HEK293 (cell line): ENCODE data around the gene ZMYND10.

Experiments used
- CTCF ChIA-PET: fragments of 350-600 bp; formaldehyde crosslinking; extraction: SDS; loops from one replicate; lab custom pipeline; 2021; ENCODE audit warnings: antibody characterized with exemption; lab: Yijun Ruan, JAX
- POLR2A ChIA-PET: fragments of 300-600 bp; formaldehyde crosslinking; extraction: SDS; loops from one replicate; lab custom pipeline; 2020; ENCODE audit warnings: antibody characterized with exemption, inconsistent platforms; lab: Yijun Ruan, JAX
- H3K27ac ChIP-seq: fragments of 200-500 bp; sonication (Bioruptor generic); 2 replicates; pipeline ENCODE4 v1.5.1; 2014; ENCODE audit warnings: low read depth, low read length, control low read depth, inconsistent platforms; ENCODE audit errors: extremely low read depth
- H3K36me3 ChIP-seq, 2 experiments: fragments of 200-500 bp in 1 of 2; sonication (Bioruptor generic) in 1 of 2; 1 replicate in 1 of 2; 2 replicates in 1 of 2; pipeline ENCODE4 v1.5.1; 2014 to 2017; ENCODE audit warnings: inconsistent platforms in 2 of 2, low read length in 2 of 2; ENCODE audit not compliant: control insufficient read depth in 2 of 2, insufficient read depth in 1 of 2
- H3K4me1 ChIP-seq: fragments of 200-500 bp; sonication (Bioruptor generic); 2 replicates; pipeline ENCODE4 v1.5.1; 2014; ENCODE audit warnings: mild to moderate bottlenecking, low read length, inconsistent platforms; ENCODE audit not compliant: control insufficient read depth, insufficient read depth
- H3K4me3 ChIP-seq: 2 replicates; pipeline ENCODE4 v1.5.1; 2011; ENCODE audit warnings: low read depth, mild to moderate bottlenecking, control low read depth, low read length, moderate library complexity
- H3K9me3 ChIP-seq: fragments of 200-500 bp; sonication (Bioruptor generic); 2 replicates; pipeline ENCODE4 v1.5.1; 2014; ENCODE audit warnings: low read depth, low read length, inconsistent platforms; ENCODE audit not compliant: control insufficient read depth, insufficient read depth
- FEZF1 ChIP-seq: fragments of 450-650 bp; formaldehyde crosslinking; IDR thresholded peaks from 2 replicates; pipeline ENCODE4 v1.5.1; 2016; ENCODE audit warnings: missing biosample characterization, missing genetic modification characterization
- GLI2 ChIP-seq: fragments of 450-650 bp; formaldehyde crosslinking; IDR thresholded peaks from 2 replicates; pipeline ENCODE4; 2017; ENCODE audit warnings: missing biosample characterization, missing genetic modification characterization, low read depth, borderline replicate concordance
- KLF16 ChIP-seq: fragments of 450-650 bp; formaldehyde crosslinking; IDR thresholded peaks from 2 replicates; pipeline ENCODE4 v1.5.1; 2017; ENCODE audit warnings: missing biosample characterization, missing genetic modification characterization
- SCRT1 ChIP-seq: fragments of 450-650 bp; formaldehyde crosslinking; IDR thresholded peaks from 2 replicates; pipeline ENCODE4 v1.5.1; 2016; ENCODE audit warnings: missing biosample characterization, missing genetic modification characterization, borderline replicate concordance
- ZBTB21 ChIP-seq: fragments of 450-650 bp; formaldehyde crosslinking; IDR thresholded peaks from 2 replicates; pipeline ENCODE4 v1.5.1; 2017; ENCODE audit warnings: missing biosample characterization, missing genetic modification characterization
- ZFHX2 ChIP-seq: fragments of 450-650 bp; formaldehyde crosslinking; conservative IDR thresholded peaks from 2 replicates; pipeline ENCODE4 v1.5.1; 2016; ENCODE audit warnings: missing biosample characterization, missing genetic modification characterization
- ZIC2 ChIP-seq: fragments of 450-650 bp; formaldehyde crosslinking; IDR thresholded peaks from 2 replicates; pipeline ENCODE4 v1.5.1; 2016; ENCODE audit warnings: missing biosample characterization, missing genetic modification characterization
- ZNF146 ChIP-seq: fragments of 450-650 bp; formaldehyde crosslinking; IDR thresholded peaks from 2 replicates; pipeline ENCODE4 v1.5.1; 2016; ENCODE audit warnings: missing biosample characterization, missing genetic modification characterization
- ZNF211 ChIP-seq: fragments of 450-650 bp; formaldehyde crosslinking; IDR thresholded peaks from 2 replicates; pipeline ENCODE4 v1.5.1; 2016; ENCODE audit warnings: low read depth, missing biosample characterization, missing genetic modification characterization
- ZNF214 ChIP-seq: fragments of 450-650 bp; formaldehyde crosslinking; IDR thresholded peaks from 2 replicates; pipeline ENCODE4 v1.5.1; 2017; ENCODE audit warnings: missing biosample characterization, mild to moderate bottlenecking, missing genetic modification characterization, borderline replicate concordance
- ZNF23 ChIP-seq: fragments of 450-650 bp; formaldehyde crosslinking; IDR thresholded peaks from 2 replicates; pipeline ENCODE4 v1.5.1; 2016; ENCODE audit warnings: missing biosample characterization, missing genetic modification characterization, borderline replicate concordance
- ZNF341 ChIP-seq: fragments of 450-650 bp; formaldehyde crosslinking; IDR thresholded peaks from 2 replicates; pipeline ENCODE4; 2016; ENCODE audit warnings: low read depth, missing biosample characterization, missing genetic modification characterization
- ZNF48 ChIP-seq: fragments of 450-650 bp; formaldehyde crosslinking; IDR thresholded peaks from 2 replicates; pipeline ENCODE4 v1.5.1; 2016; ENCODE audit warnings: missing biosample characterization, missing genetic modification characterization
- ZNF544 ChIP-seq: fragments of 450-650 bp; formaldehyde crosslinking; IDR thresholded peaks from 2 replicates; pipeline ENCODE4 v1.5.0; 2017; ENCODE audit warnings: missing biosample characterization, missing genetic modification characterization
- ZNF558 ChIP-seq: fragments of 450-650 bp; formaldehyde crosslinking; IDR thresholded peaks from 2 replicates; pipeline ENCODE4 v1.5.1; 2016; ENCODE audit warnings: missing biosample characterization, missing genetic modification characterization
- TF ChIP-seq, protein P1 (sequence below): fragments of 450-650 bp; formaldehyde crosslinking; IDR thresholded peaks from 2 replicates; pipeline ENCODE4 v1.5.1; 2016; ENCODE audit warnings: missing biosample characterization, missing genetic modification characterization, low read depth
- TF ChIP-seq, protein P2 (sequence below): fragments of 450-650 bp; formaldehyde crosslinking; IDR thresholded peaks from 2 replicates; pipeline ENCODE4 v1.5.1; 2016; ENCODE audit warnings: missing biosample characterization, missing genetic modification characterization
- TF ChIP-seq, protein P3 (sequence below): fragments of 450-650 bp; formaldehyde crosslinking; IDR thresholded peaks from 2 replicates; pipeline ENCODE4 v1.5.1; 2017; ENCODE audit warnings: missing biosample characterization, missing genetic modification characterization

Gene ZMYND10

DNA sequence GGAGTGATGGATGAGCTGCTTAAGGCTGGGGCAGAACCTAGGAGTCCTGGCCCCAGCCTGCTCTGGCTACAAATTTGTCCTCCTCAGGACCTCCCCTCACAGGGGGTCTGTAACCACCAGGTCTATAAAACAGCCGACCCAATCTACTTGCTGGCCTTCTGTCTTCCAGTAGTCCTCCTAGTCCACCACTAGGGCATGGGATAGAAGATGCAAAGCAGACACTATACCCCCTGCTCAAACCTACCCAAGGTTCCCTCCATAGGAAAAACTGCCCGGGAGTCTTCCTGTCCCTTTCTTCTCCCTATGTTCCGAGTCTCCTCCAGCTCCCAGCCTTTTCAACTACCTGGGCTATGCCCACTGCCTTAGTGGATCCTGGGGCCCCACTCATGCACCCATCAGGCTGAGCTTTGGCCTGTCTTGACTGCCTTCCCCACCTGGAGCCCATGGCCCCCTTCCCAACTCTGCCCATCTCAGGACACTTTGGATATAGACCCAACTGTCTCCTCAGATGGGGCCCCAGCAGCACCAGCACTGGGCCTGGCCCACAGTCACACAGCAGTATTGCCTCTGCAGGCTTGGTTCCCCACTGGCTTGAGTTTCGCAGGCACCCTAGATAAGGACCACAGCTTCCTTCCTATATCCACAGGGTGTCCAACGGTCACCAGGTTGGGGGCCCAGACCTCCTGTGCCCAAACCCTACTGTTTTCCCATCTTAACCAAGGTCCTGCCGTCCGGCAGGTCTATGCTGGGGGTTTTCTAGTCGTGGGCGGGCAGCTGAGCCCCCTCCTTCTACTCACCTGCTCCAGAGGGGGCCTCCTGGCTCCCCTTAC is 47.4 kb downstream of the ZMYND10 start:
- peaks cover 0 to 4% of the 10 kb centered on the region in 2 experiments; a peak in 1 of 3 replicates for H3K36me3 ChIP-seq
- ChIA-PET POLR2A (interaction anchor here (1.4 to 2.2 kb wide), 4 partner anchors 19 to 39 kb away, joined by 11 to 34 read pairs (median 14); partner anchors contain the start of gene TUSC2), CTCF (interaction anchor here (0.6 to 2.0 kb wide), 8 partner anchors 19 to 88 kb away, joined by 3 to 7 read pairs (median 4); partner anchors contain the start of gene HYAL2)
- TF ChIP-seq GLI2: no peak
- TF ChIP-seq ZIC2 (tag by site-specific recombination): peak; percentile 92
- TF ChIP-seq, protein P1, sequence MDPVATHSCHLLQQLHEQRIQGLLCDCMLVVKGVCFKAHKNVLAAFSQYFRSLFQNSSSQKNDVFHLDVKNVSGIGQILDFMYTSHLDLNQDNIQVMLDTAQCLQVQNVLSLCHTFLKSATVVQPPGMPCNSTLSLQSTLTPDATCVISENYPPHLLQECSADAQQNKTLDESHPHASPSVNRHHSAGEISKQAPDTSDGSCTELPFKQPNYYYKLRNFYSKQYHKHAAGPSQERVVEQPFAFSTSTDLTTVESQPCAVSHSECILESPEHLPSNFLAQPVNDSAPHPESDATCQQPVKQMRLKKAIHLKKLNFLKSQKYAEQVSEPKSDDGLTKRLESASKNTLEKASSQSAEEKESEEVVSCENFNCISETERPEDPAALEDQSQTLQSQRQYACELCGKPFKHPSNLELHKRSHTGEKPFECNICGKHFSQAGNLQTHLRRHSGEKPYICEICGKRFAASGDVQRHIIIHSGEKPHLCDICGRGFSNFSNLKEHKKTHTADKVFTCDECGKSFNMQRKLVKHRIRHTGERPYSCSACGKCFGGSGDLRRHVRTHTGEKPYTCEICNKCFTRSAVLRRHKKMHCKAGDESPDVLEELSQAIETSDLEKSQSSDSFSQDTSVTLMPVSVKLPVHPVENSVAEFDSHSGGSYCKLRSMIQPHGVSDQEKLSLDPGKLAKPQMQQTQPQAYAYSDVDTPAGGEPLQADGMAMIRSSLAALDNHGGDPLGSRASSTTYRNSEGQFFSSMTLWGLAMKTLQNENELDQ (tag by site-specific recombination): no peak
- no peak for TF ChIP-seq SCRT1 (tag by site-specific recombination)
- no peak for TF ChIP-seq ZNF23 (tag by site-specific recombination)
- no peak for TF ChIP-seq ZNF214 (tag by site-specific recombination)
- H3K4me3 ChIP-seq: peak overlapping the region; percentile 69
- no peaks in the 10 kb centered on the region for H3K9me3 ChIP-seq
- no peaks in the 10 kb centered on the region for H3K4me1 ChIP-seq
- no peak overlapping the region for H3K27ac ChIP-seq

DNA sequence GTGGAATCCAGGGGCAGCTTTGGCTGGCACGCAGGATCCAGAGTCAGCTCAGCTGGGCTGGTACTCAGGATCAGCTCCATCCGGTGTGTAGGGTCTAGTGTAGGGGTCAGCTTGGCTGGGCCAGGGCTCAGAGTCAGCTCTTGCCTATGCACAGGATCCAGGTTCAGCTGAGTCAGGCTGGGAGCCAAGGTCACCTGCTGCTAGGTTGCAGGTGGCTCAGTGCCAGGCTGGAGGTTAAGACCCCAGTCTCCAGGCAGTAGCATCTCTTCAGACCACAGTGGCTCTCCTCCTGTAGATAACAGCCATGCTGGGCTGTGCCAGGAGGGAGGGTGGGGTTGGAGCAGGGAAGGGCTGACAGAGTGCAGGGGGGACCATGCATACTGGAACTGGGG is 48.2 kb downstream of the ZMYND10 start:
- Histone ChIP-seq H3K4me3 (no peak overlapping the region), H3K36me3 (peaks cover 0 to 4% of the 10 kb centered on the region in 2 experiments; a peak in 1 of 3 replicates), H3K9me3 (no peaks in the 10 kb centered on the region), H3K27ac (no peak overlapping the region), H3K4me1 (no peaks in the 10 kb centered on the region)
- CTCF ChIA-PET: interaction anchor here (0.9 to 1.8 kb wide), 2 partner anchors 24 to 25 kb away, joined by 3 to 7 read pairs; partner anchors contain the start of gene HYAL2
- TF ChIP-seq ZNF341 (tag by site-specific recombination) (peak; percentile 31; the same call in 1 of the 2 replicates), FEZF1 (no peak)
- POLR2A ChIA-PET: interaction anchor here (0.9 kb wide), 1 partner anchor 13 kb away, joined by 8 read pairs; no protein-coding TSS in a partner anchor

DNA sequence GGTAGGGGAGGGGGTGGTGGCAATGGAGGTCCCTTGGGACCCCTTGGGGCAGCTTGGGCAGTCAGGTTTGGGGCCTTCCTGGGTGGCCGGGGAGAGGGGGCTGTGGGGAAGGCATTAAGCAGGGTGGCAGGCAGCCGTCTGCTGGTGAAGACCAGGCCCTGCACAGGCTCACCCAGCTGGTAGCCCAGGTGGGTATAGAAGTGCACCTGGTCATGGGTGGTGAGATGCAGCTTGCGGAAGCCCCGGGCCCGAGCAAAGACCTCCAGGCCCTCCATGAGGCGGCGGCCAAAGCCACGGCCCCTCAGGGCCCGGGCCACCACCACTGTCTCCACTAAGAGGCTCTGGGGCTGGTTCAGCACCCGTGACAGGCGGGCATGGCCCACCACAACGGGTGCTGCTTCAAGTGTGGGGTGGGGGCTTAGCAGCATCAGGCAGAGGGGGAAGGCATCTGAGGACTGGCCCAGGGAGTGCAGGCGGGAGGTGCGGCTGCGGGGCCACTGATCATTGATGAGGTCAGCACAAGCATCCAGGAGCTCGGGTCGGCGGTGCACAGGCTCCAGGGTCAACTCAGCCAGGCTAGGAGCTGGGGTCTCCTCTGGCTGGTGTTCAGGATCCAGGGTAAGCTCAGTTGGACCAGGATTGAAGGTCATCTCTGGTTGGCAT is 48.7 kb downstream of the ZMYND10 start:
- CTCF ChIA-PET: no interaction called here
- Histone ChIP-seq H3K9me3 (no peaks in the 10 kb centered on the region), H3K4me1 (no peaks in the 10 kb centered on the region), H3K4me3 (no peak overlapping the region), H3K27ac (no peak overlapping the region), H3K36me3 (peaks cover 0 to 4% of the 10 kb centered on the region in 2 experiments; a peak in 1 of 3 replicates)
- TF ChIP-seq ZNF48 (tag by site-specific recombination) (no peak), ZNF558 (tag by site-specific recombination) (no peak), ZFHX2 (no peak), ZNF146 (tag by site-specific recombination) (no peak), ZNF211 (tag by site-specific recombination) (no peak), KLF16 (tag by site-specific recombination) (no peak), ZBTB21 (no peak), ZNF544 (tag by site-specific recombination) (no peak)
- TF ChIP-seq, protein P2, sequence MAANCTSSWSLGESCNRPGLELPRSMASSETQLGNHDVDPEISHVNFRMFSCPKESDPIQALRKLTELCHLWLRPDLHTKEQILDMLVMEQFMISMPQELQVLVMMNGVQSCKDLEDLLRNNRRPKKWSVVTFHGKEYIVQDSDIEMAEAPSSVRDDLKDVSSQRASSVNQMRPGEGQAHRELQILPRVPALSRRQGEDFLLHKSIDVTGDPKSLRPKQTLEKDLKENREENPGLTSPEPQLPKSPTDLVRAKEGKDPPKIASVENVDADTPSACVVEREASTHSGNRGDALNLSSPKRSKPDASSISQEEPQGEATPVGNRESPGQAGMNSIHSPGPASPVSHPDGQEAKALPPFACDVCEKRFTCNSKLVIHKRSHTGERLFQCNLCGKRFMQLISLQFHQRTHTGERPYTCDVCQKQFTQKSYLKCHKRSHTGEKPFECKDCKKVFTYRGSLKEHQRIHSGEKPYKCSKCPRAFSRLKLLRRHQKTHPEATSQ: no peak
- TF ChIP-seq, protein P3, sequence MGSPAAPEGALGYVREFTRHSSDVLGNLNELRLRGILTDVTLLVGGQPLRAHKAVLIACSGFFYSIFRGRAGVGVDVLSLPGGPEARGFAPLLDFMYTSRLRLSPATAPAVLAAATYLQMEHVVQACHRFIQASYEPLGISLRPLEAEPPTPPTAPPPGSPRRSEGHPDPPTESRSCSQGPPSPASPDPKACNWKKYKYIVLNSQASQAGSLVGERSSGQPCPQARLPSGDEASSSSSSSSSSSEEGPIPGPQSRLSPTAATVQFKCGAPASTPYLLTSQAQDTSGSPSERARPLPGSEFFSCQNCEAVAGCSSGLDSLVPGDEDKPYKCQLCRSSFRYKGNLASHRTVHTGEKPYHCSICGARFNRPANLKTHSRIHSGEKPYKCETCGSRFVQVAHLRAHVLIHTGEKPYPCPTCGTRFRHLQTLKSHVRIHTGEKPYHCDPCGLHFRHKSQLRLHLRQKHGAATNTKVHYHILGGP (tag by site-specific recombination): no peak
- POLR2A ChIA-PET: interaction anchor here (0.9 to 2.0 kb wide), 2 partner anchors 13 to 25 kb away, joined by 7 to 8 read pairs; partner anchors contain the start of gene HYAL2
